Measurements from ENCODE around the gene SLC25A22.

- no peak for TF ChIP-seq CTCF (IDR thresholded peaks at IDR 0.05)
- no peak for TF ChIP-seq POLR2AphosphoS5 (IDR thresholded peaks at IDR 0.05)
- TF ChIP-seq POLR2A (IDR thresholded peaks at IDR 0.05), result no peak
Measured at GRCh38 chr11:836700-837099, 38.6 kb upstream of the SLC25A22 start.

Data from breast epithelium (tissue), 3 donors.